GM18858 (cell line): ENCODE measurements around the gene KCNJ11.
"Not testable (repeated sequence)": the region's sequence is repeated elsewhere in the genome, so short reads cannot be mapped to it uniquely, and the experiment has no call there.

Experiments
- ATAC-seq: cut with Tn5 transposase; IDR thresholded peaks from one replicate; pipeline ENCODE4 v1.9.1; 2021; ENCODE audit not compliant: unreplicated experiment

The KCNJ11 gene

GRCh38 chr11:17388609-17389210 is at the start of gene KCNJ11:
TSS of gene KCNJ11 (minus strand) at chr11:17388659. CDS start at chr11:17388091, 568 bp downstream.
- no peak for ATAC-seq

- no peak for ATAC-seq
These were observed 48.9 kb upstream of the KCNJ11 start for GRCh38 chr11:17437366-17437765.

GRCh38 chr11:17434108-17434507 is 45.6 kb upstream of the KCNJ11 start:
- no peak for ATAC-seq

- ATAC-seq: no peak
These were observed 43.5 kb upstream of the KCNJ11 start for GRCh38 chr11:17432002-17432401.

- ATAC-seq: no peak
These were observed 42.7 kb upstream of the KCNJ11 start for GRCh38 chr11:17431139-17431538.

GRCh38 chr11:17430616-17431015 is 42.2 kb upstream of the KCNJ11 start:
- no peak for ATAC-seq

GRCh38 chr11:17428925-17429324 is 40.5 kb upstream of the KCNJ11 start:
- ATAC-seq: no peak

- ATAC-seq: no peak
These were observed 39.8 kb upstream of the KCNJ11 start for GRCh38 chr11:17428261-17428660.

- ATAC-seq: not testable (repeated sequence)
These were observed 37.8 kb upstream of the KCNJ11 start for GRCh38 chr11:17426233-17426632.

- no peak for ATAC-seq
These were observed 35.3 kb upstream of the KCNJ11 start for GRCh38 chr11:17423533-17424310.

- no peak for ATAC-seq
These were observed 33.3 kb upstream of the KCNJ11 start for GRCh38 chr11:17421781-17422180.

- no peak for ATAC-seq
These were observed 30.1 kb upstream of the KCNJ11 start for GRCh38 chr11:17418444-17419081.

- no peak for ATAC-seq
These were observed 28.0 kb upstream of the KCNJ11 start for GRCh38 chr11:17416492-17416891.

- ATAC-seq: no peak
These were observed 27.2 kb upstream of the KCNJ11 start for GRCh38 chr11:17415523-17416104.

- no peak for ATAC-seq
These were observed 26.5 kb upstream of the KCNJ11 start for GRCh38 chr11:17414992-17415391.

- ATAC-seq: no peak
These were observed 25.9 kb upstream of the KCNJ11 start for GRCh38 chr11:17414317-17414737.

- ATAC-seq: no peak
These were observed 25.2 kb upstream of the KCNJ11 start for GRCh38 chr11:17413414-17414316.

- ATAC-seq: no peak
These were observed 24.2 kb upstream of the KCNJ11 start for GRCh38 chr11:17412488-17413180.

GRCh38 chr11:17411418-17411817 is 23.0 kb upstream of the KCNJ11 start:
- no peak for ATAC-seq
